GM18507 (cell line): ENCODE data around the gene GH1.
"Not testable (repeated sequence)": the region's sequence is repeated elsewhere in the genome, so short reads cannot be mapped to it uniquely, and the experiment has no call there.

Experiments used
- DNase-seq: peaks from one replicate; pipeline ENCODE4 v3.0.0; 2011; ENCODE audit warnings: low read depth; ENCODE audit not compliant: insufficient read length; ENCODE audit errors: extremely low spot score
- FAIRE-seq: peaks from 2 replicates; lab custom pipeline; 2011; peaks lifted over from hg19 to GRCh38; lab: Jason Lieb, UNC

GH1 gene

DNA sequence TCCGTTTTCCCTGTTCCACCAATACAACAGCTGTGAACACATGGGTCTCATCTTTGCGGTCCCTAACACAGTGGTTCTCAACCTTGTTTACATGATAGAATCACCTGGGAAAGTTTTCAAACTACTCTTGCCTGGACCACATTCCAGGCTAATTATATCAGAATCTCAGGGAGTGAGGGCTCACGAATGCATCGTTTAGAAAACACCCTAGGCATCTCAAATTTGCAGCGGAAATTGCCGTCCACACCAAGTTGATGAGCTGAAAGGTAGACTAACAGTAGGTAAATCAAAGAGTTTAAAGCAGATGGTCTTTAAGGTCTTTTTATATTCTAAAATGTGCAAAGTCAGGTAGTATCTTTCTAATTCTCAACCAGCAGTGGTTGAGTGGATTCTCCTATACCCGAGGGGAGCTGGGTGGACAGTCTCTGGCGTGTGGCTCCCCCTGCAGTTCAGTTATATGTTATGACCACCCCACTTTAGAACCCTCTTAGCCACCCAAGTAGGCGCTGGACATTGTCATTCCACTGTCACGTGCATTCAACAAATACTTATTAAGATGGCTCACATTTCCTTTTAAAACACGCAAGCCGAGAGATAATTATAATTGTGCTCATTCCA, 11.4 kb downstream of the GH1 start:
- DNase-seq = not testable (repeated sequence)

GRCh38 chr17:63904796-63905195, 13.8 kb downstream of the GH1 start:
- FAIRE-seq, DNase-seq: not testable (repeated sequence)

More for the DNA sequence above, 11.4 kb downstream of the GH1 start:
- FAIRE-seq = not testable (repeated sequence)

- not testable (repeated sequence) for DNase-seq
- peak; percentile 63 for FAIRE-seq
Measured at GRCh38 chr17:63903787-63904201, 14.8 kb downstream of the GH1 start.

GRCh38 chr17:63901971-63902370, 16.7 kb downstream of the GH1 start:
- not testable (repeated sequence) for DNase-seq, FAIRE-seq

DNA sequence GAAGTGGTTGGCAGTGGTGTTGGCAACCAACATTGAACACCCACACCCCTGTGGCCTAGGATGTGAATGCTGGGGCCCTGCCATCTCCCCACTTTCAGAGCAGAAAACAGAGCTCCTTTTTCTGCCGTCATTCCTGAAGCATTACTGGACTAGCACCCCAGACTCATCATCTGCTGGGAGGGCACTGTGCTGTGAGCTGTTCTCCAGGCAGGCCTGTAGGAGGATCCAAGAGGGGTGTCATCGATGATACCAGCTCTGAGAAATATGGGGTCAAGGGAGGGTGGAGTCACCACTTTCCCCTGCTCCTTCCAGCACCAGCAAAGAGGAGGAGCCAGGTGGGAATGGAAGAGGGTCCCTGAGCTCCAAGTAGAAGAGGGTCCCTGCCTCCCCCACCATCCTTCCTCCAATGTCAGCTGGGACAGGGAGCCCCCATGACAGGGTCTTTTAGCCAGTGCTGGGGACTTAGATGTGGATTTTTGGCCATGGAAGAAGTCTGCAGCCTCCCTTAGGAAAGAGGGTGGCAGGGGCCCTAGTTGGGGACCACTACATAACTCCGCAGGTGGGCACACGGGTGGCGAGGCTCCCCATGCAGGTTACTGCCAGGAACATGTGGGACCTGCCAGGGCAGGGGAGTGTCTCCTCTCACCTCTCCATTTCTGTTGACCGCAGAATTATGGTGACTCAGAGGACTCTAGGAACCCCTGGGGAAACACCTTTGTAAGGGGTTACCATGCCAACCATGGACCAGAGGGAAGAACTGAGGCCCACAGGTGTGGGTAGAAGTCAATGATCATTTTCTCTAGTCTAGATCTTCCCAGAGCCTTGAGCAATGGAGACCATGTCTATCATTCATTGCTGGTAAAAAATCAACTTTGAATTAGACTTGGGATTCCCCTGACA, 19.5 kb downstream of the GH1 start:
- not testable (repeated sequence) for DNase-seq, FAIRE-seq

DNA sequence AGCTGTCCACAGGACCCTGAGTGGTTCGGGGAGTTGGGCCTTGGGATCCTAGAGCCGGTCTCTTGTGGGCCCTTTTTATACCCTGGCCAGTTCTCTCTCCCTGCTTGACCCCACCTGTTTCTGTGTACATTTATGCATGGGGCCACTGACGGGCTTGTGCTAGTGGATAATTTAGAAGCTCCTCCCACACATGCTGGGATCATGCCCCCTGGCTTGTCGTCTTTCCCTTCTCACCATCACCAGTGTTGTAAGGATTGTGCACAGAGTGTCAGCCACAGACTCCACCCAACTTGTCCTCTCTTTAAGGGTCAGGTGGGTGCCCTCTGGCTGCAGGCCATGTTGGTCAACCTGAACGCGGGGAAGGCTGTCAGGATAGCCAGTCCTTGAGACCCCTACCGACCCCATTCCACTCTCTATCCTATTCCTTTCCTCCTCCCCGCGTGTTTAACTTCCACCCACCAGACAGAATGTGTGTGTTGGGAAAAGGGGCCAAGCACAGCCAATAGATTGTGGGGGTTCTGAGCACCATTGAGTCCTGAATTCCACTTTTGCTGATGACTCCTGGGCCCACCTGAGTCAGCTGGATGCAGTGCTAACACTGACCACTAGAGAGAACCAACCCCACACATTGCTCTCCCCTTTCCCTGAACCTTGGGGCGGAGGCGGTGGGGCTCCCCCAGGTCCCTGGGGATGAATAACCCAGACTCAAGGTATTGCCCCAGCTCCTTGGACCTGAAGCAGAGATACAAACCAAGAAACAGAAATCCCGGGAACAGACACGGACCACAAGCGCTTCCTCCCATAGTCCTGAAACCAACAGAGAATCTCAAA, 21.9 kb downstream of the GH1 start, which contains the start of gene CSH1:
Gene CSH1 (minus strand): TSS at position 51 of the 831 bp plus-strand sequence. CDS start 63 bp downstream, outside the sequence.
- not testable (repeated sequence) for FAIRE-seq, DNase-seq

GRCh38 chr17:63894821-63895220, 23.8 kb downstream of the GH1 start:
- DNase-seq, FAIRE-seq: not testable (repeated sequence)

- DNase-seq, FAIRE-seq: not testable (repeated sequence)
Measured at GRCh38 chr17:63894021-63894420, 24.6 kb downstream of the GH1 start.

DNA sequence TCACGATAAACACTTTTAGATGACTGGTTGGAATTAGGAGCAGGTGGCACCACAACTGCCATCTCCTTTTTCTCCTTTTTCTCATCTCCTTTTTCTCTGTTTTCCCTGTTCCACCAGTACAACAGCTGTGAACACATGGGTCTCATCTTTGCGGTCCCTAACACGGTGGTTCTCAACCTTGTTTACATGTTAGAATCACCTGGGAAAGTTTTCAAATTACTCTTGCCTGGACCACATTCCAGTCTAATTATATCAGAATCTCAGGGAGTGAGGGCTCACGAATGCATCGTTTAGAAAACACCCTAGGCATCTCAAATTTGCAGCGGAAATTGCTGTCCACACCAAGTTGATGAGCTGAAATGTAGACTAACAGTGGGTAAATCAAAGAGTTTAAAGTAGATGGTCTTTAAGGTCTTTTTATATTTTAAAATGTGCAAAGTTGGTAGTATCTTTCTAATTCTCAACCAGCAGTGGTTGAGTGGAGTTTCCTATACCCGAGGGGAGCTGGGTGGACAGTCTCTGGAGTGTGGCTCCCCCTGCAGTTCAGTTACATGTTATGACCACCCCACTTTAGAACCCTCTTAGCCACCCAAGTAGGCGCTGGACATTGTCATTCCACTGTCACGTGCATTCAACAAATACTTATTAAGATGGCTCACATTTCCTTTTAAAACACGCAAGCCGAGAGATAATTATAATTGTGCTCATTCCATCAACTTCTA, 26.2 kb downstream of the GH1 start:
- DNase-seq, FAIRE-seq: not testable (repeated sequence)

- not testable (repeated sequence) for DNase-seq
- FAIRE-seq = peak; percentile 21
Measured at GRCh38 chr17:63889026-63889848, 29.4 kb downstream of the GH1 start.

- DNase-seq, FAIRE-seq: not testable (repeated sequence)
Measured at GRCh38 chr17:63885119-63885518, 33.5 kb downstream of the GH1 start.

- not testable (repeated sequence) for DNase-seq, FAIRE-seq
Measured at GRCh38 chr17:63882626-63883126, 36.0 kb downstream of the GH1 start.

DNA sequence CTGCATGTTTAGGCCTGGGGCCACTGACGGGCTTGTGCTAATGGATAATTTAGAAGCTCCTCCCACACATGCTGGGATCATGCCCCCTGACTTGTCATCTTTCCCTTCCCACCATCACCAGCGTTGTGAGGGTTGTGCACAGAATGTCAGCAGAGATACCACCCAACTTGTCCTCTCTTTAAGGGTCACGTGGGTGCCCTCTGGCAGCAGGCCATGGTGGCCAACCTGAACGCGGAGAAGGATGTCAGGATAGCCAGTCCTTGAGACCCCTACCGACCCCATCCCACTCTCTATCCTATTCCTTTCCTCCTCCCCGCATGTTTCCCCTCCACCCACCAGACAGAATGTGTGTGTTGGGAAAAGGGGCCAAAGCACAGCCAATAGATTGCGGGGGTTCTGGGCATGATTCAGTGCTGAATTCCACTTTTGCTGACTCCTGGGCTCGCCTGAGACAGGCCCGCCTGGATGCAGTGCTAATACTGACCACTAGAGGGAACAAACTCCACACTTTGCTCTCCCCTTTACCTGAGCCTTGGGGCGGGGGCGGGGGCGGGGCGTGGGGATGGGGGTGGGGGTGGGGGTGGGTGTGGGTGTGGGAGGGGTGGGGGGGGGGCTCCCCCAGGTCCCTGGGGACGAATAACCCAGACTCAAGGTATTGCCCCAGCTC, 36.6 kb downstream of the GH1 start, which contains the start of gene GH2:
Gene GH2 (minus strand): TSS at position 10 of the 667 bp plus-strand sequence. CDS start 143 bp downstream, outside the sequence.
- FAIRE-seq (no peak), DNase-seq (peak; percentile 45)

- not testable (repeated sequence) for DNase-seq, FAIRE-seq
Measured at GRCh38 chr17:63881337-63881736, 37.3 kb downstream of the GH1 start.

GRCh38 chr17:63880706-63881105, 37.9 kb downstream of the GH1 start:
- FAIRE-seq (no peak), DNase-seq (no peak)

DNA sequence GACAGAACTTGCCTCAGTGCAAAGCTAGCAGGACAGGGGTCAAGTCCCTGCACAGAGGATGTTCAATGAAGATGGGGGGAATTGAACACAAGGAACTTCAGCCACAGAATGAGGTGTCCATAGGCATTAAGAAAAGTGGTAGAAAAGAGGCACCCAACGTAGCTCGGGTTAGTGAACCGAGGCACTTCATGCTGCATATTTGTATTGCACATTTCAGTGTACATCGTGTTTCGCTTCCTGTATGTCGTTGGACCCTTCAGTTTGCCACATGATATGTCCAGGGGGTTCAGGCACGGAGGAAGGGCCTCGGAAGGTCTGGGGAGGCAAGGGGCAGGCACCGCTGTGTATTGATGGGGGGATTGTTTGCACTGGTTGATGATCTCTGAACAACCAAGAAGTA, 40.2 kb downstream of the GH1 start:
- FAIRE-seq, DNase-seq: not testable (repeated sequence)

DNA sequence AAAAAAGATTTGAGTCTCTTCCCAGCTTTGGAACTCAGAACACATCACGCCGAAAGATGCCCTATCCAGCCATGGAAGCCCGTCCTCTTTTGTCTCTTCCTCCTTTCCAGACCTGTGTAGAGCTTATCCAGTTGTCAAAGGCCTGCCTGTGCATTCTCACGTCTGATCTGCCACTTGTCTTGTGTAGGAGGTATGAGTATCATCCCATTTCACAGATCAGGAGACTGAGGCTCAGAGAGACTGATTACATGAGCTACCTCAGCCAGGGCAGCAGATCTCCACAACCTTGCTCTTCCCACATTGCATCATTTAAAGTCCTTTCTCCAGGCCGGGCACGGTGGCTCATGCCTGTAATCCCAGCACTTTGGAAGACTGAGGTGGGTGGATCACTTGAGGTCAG, 43.9 kb downstream of the GH1 start:
- FAIRE-seq = not testable (repeated sequence)

More for the DNA sequence above, 43.9 kb downstream of the GH1 start:
- DNase-seq = not testable (repeated sequence)
